Measurements from ENCODE around the gene P4HTM.

GRCh38 chr3:48982016-48982415, 8.0 kb upstream of the P4HTM start:
- TF ChIP-seq, protein P1, sequence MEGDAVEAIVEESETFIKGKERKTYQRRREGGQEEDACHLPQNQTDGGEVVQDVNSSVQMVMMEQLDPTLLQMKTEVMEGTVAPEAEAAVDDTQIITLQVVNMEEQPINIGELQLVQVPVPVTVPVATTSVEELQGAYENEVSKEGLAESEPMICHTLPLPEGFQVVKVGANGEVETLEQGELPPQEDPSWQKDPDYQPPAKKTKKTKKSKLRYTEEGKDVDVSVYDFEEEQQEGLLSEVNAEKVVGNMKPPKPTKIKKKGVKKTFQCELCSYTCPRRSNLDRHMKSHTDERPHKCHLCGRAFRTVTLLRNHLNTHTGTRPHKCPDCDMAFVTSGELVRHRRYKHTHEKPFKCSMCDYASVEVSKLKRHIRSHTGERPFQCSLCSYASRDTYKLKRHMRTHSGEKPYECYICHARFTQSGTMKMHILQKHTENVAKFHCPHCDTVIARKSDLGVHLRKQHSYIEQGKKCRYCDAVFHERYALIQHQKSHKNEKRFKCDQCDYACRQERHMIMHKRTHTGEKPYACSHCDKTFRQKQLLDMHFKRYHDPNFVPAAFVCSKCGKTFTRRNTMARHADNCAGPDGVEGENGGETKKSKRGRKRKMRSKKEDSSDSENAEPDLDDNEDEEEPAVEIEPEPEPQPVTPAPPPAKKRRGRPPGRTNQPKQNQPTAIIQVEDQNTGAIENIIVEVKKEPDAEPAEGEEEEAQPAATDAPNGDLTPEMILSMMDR (conservative IDR thresholded peaks at IDR 0.05) = no peak
- TF ChIP-seq EZH2 (IDR thresholded peaks at IDR 0.05; ENCODE audit: low read depth) = no peak
